Activated T-cell treated with anti-CD3 and anti-CD28 coated beads for 4 hours (primary cell): ENCODE results near the gene NRXN3.

ENCODE experiments used
- DNase-seq: peaks from one replicate; pipeline ENCODE4 v3.0.0-alpha.2; 2020

The NRXN3 gene

GRCh38 chr14:79408696-79409095, 1238.5 kb downstream of the NRXN3 start:
- no peak for DNase-seq

- no peak for DNase-seq
Observed at GRCh38 chr14:79411403-79412174, 1241.4 kb downstream of the NRXN3 start.

GRCh38 chr14:79412822-79413221, 1242.6 kb downstream of the NRXN3 start:
- no peak for DNase-seq

GRCh38 chr14:79413734-79414428, 1243.7 kb downstream of the NRXN3 start:
- no peak for DNase-seq

GRCh38 chr14:79415726-79416125, 1245.6 kb downstream of the NRXN3 start:
- DNase-seq = no peak

GRCh38 chr14:79417961-79418360, 1247.8 kb downstream of the NRXN3 start:
- no peak for DNase-seq

GRCh38 chr14:79418649-79419415, 1248.7 kb downstream of the NRXN3 start:
- no peak for DNase-seq

- no peak for DNase-seq
Observed at GRCh38 chr14:79419571-79420327, 1249.6 kb downstream of the NRXN3 start.

- no peak for DNase-seq
Observed at GRCh38 chr14:79420725-79421124, 1250.6 kb downstream of the NRXN3 start.

- DNase-seq = no peak
Observed at GRCh38 chr14:79421811-79422210, 1251.6 kb downstream of the NRXN3 start.

- DNase-seq = no peak
Observed at GRCh38 chr14:79424462-79424861, 1254.3 kb downstream of the NRXN3 start.

- DNase-seq = no peak
Observed at GRCh38 chr14:79426103-79426755, 1256.1 kb downstream of the NRXN3 start.

- no peak for DNase-seq
Observed at GRCh38 chr14:79432640-79433039, 1262.5 kb downstream of the NRXN3 start.

GRCh38 chr14:79436335-79436734, 1266.2 kb downstream of the NRXN3 start:
- DNase-seq = no peak

GRCh38 chr14:79437951-79438350, 1267.8 kb downstream of the NRXN3 start:
- DNase-seq = no peak

GRCh38 chr14:79438696-79439342, 1268.6 kb downstream of the NRXN3 start:
- DNase-seq = no peak

GRCh38 chr14:79442786-79443185, 1272.6 kb downstream of the NRXN3 start:
- no peak for DNase-seq

- no peak for DNase-seq
Observed at GRCh38 chr14:79443602-79444001, 1273.4 kb downstream of the NRXN3 start.

GRCh38 chr14:79448960-79449359, 1278.8 kb downstream of the NRXN3 start:
- no peak for DNase-seq

- no peak for DNase-seq
Observed at GRCh38 chr14:79451601-79452000, 1281.4 kb downstream of the NRXN3 start.

- DNase-seq = no peak
Observed at GRCh38 chr14:79453276-79453675, 1283.1 kb downstream of the NRXN3 start.

- no peak for DNase-seq
Observed at GRCh38 chr14:79464468-79464867, 1294.3 kb downstream of the NRXN3 start.
